ENCODE data around the gene GXYLT1. TPM values are rescaled to one million over a fixed set of nuclear protein-coding genes. Genes with fewer than 3 reads are reported as not detected.

GXYLT1 gene, protein sequence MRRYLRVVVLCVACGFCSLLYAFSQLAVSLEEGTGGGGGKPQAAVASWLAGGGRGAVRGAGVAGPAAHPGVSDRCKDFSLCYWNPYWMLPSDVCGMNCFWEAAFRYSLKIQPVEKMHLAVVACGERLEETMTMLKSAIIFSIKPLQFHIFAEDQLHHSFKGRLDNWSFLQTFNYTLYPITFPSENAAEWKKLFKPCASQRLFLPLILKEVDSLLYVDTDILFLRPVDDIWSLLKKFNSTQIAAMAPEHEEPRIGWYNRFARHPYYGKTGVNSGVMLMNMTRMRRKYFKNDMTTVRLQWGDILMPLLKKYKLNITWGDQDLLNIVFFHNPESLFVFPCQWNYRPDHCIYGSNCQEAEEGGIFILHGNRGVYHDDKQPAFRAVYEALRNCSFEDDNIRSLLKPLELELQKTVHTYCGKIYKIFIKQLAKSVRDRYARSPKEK
- total RNA-seq (2022) (25.7 and 28.1 TPM in 2 replicates), Bru-seq, nascent RNA (percentile 90 among the genes with signal in this experiment), BruChase-seq, experiment 1, labeled RNA remaining after a 2-hour chase (percentile 92 among the genes with signal in this experiment), BruChase-seq, experiment 2, labeled RNA remaining after a 6-hour chase (percentile 90 among the genes with signal in this experiment)
- long read RNA-seq, full-length matches to known transcripts: 28 of 34 reads
- long read RNA-seq, partial matches to known transcripts: 0 of 34 reads
- long read RNA-seq, other reads (novel, unspliced or antisense): 6 of 34 reads

DNA sequence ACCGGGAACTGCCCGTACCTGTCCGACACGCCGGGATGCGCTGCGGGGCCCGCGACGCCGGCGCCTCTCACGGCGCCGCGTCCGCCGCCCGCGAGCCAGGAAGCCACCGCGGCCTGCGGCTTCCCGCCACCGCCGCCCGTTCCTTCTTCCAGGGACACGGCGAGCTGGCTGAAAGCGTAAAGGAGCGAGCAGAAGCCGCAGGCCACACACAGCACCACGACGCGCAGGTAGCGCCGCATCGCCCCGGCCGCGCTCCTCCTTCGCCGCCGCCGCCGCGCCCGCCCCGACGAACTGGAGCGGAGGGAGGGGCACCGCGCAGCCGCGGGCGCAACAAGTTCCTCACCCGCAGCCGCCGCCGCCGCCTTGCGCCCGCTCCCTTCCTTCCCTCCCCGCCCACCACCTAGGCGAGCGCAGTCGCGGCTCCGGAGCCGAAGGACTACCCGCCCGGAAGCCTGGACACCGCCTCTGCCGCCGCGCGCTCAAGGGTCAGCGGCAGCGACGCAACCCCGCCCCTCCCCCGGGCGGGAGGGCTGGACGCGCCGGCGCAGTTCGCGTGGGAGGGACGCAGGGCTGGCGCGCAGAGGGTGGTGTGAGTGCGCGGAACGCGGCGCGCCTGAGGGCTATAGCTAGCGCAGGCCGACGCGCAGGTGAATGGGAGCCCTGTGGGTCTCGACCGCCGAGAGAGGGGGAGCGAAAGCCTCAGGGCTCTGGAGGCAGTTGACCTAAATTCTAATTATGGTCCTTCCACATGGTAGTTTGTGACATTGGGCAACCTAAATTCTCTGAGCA lies at the start of gene GXYLT1:
GXYLT1 (minus strand) TSS at position 467 of the 789 bp plus-strand sequence; CDS start at position 239, 228 bp downstream.
- BruUV-seq (replicated peaks): no TSS peak
- peaks cover 31% of the 10 kb centered on the region for H3K4me1 ChIP-seq
- Mint-ChIP-seq H3K27ac (ENCODE audit: unreplicated experiment) (peak within 1 kb of the TSS; percentile 84), H3K4me3 (ENCODE audit: unreplicated experiment) (peak within 1 kb of the TSS; percentile 82), H3K4me1 (ENCODE audit: low read depth, unreplicated experiment) (peaks cover 35% of the 10 kb centered on the region), H3K9me3 (ENCODE audit: unreplicated experiment) (no peaks in the 10 kb centered on the region), H3K36me3 (ENCODE audit: insufficient read depth, unreplicated experiment) (peaks cover 12% of the 10 kb centered on the region), H3K27me3 (ENCODE audit: insufficient read depth, unreplicated experiment) (no peaks in the 10 kb centered on the region)
- H3K9me3 ChIP-seq: no peaks in the 10 kb centered on the region
- intact Hi-C loops (cut with micrococcal nuclease; ENCODE audit: unreplicated experiment): loop anchor here (1.0 to 10.0 kb wide), 3 partner anchors 94 to 310 kb away; partner anchors contain the start of gene YAF2
- ChIA-PET CTCF (interaction anchor here (0.8 to 1.0 kb wide), 2 partner anchors 187 to 227 kb away, joined by 3 read pairs; no protein-coding TSS in a partner anchor), POLR2A (interaction anchor here (0.7 kb wide), 1 partner anchor 91 kb away, joined by 3 read pairs; no protein-coding TSS in a partner anchor)
- no peaks in the 10 kb centered on the region for H3K27me3 ChIP-seq (replicated peaks; ENCODE audit: control insufficient read depth, insufficient read depth, low read length)
- no peaks in the 10 kb centered on the region for H3K36me3 ChIP-seq (ENCODE audit: control insufficient read depth, insufficient read depth, low read length)
- TF ChIP-seq, protein P1, sequence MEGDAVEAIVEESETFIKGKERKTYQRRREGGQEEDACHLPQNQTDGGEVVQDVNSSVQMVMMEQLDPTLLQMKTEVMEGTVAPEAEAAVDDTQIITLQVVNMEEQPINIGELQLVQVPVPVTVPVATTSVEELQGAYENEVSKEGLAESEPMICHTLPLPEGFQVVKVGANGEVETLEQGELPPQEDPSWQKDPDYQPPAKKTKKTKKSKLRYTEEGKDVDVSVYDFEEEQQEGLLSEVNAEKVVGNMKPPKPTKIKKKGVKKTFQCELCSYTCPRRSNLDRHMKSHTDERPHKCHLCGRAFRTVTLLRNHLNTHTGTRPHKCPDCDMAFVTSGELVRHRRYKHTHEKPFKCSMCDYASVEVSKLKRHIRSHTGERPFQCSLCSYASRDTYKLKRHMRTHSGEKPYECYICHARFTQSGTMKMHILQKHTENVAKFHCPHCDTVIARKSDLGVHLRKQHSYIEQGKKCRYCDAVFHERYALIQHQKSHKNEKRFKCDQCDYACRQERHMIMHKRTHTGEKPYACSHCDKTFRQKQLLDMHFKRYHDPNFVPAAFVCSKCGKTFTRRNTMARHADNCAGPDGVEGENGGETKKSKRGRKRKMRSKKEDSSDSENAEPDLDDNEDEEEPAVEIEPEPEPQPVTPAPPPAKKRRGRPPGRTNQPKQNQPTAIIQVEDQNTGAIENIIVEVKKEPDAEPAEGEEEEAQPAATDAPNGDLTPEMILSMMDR (IDR thresholded peaks at IDR 0.05; ENCODE audit: insufficient read depth in 1 of 2, low read depth in 1 of 2, low read length in 1 of 2, severe bottlenecking in 1 of 2, unreplicated experiment in 1 of 2): no peak
- H3K4me3 ChIP-seq (ENCODE audit: low read depth, low read length): peak within 1 kb of the TSS; percentile 69
- DNase-seq: peak; percentile 97 to 98

DNA sequence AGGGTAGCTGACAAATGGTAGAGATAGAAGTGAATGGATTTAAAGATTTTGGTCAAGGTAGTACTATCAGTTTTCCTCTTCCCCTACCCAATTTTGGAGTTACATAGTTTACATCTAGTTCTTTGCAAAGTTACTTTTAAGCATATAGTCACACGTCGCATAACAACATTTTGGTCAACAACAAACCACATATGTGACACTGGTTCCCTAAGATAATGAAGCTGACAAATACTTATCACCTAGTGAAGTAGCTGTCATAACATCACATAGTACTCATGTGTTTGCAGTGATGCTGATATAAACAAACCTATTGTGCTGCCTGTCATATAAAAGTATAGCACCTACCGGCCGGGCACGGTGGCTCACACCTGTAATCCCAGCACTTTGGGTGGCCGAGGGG lies 48.0 kb upstream of the GXYLT1 start:
- no TSS peak for BruUV-seq (replicated peaks)
- Mint-ChIP-seq H3K27me3 (ENCODE audit: insufficient read depth, unreplicated experiment) (no peaks in the 10 kb centered on the region), H3K9me3 (ENCODE audit: unreplicated experiment) (no peaks in the 10 kb centered on the region), H3K27ac (ENCODE audit: unreplicated experiment) (no peak overlapping the region), H3K4me1 (ENCODE audit: low read depth, unreplicated experiment) (peaks cover 16% of the 10 kb centered on the region), H3K36me3 (ENCODE audit: insufficient read depth, unreplicated experiment) (peaks cover 5% of the 10 kb centered on the region), H3K4me3 (ENCODE audit: unreplicated experiment) (no peak overlapping the region)
- Histone ChIP-seq H3K36me3 (ENCODE audit: control insufficient read depth, insufficient read depth, low read length) (no peaks in the 10 kb centered on the region; the same call in 1 of the 2 replicates), H3K4me3 (ENCODE audit: low read depth, low read length) (no peak overlapping the region), H3K27me3 (replicated peaks; ENCODE audit: control insufficient read depth, insufficient read depth, low read length) (no peaks in the 10 kb centered on the region), H3K4me1 (peaks cover 12% of the 10 kb centered on the region; the same call in 1 of the 2 replicates), H3K9me3 (no peaks in the 10 kb centered on the region)
- TF ChIP-seq, protein P1 (IDR thresholded peaks at IDR 0.05; ENCODE audit: insufficient read depth in 1 of 2, low read depth in 1 of 2, low read length in 1 of 2, severe bottlenecking in 1 of 2, unreplicated experiment in 1 of 2): no peak
- intact Hi-C loops (cut with micrococcal nuclease; ENCODE audit: unreplicated experiment): no loop called here
- ChIA-PET CTCF (no interaction called here), POLR2A (no interaction called here)
- DNase-seq: no peak

DNA sequence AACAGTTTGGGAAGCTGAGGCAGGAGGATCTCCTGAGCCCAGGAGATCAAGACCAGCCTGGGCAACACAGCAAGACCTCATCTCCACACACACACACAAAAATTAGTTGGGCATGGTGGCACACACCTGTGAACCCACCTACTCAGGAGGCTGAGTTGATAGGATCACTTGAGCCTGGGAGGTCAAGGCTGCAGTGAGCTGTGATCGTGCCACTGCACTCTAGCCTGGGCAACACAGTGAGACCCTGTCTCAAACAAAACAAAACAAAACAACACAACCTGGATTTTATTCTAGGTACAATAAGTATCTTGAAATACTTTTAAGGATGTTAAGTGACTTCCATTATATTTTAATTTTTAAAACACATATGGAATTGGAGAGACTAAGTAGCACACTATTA lies 47.6 kb upstream of the GXYLT1 start:
- no TSS peak for BruUV-seq (replicated peaks)
- Mint-ChIP-seq H3K4me3 (ENCODE audit: unreplicated experiment) (no peak overlapping the region), H3K9me3 (ENCODE audit: unreplicated experiment) (no peaks in the 10 kb centered on the region), H3K36me3 (ENCODE audit: insufficient read depth, unreplicated experiment) (peaks cover 5% of the 10 kb centered on the region), H3K4me1 (ENCODE audit: low read depth, unreplicated experiment) (peaks cover 16% of the 10 kb centered on the region), H3K27me3 (ENCODE audit: insufficient read depth, unreplicated experiment) (no peaks in the 10 kb centered on the region), H3K27ac (ENCODE audit: unreplicated experiment) (no peak overlapping the region)
- Histone ChIP-seq H3K4me3 (ENCODE audit: low read depth, low read length) (no peak overlapping the region), H3K36me3 (ENCODE audit: control insufficient read depth, insufficient read depth, low read length) (no peaks in the 10 kb centered on the region; the same call in 1 of the 2 replicates), H3K9me3 (no peaks in the 10 kb centered on the region), H3K27me3 (replicated peaks; ENCODE audit: control insufficient read depth, insufficient read depth, low read length) (no peaks in the 10 kb centered on the region), H3K4me1 (peaks cover 12% of the 10 kb centered on the region; the same call in 1 of the 2 replicates)
- ChIA-PET CTCF (no interaction called here), POLR2A (no interaction called here)
- TF ChIP-seq, protein P1 (IDR thresholded peaks at IDR 0.05; ENCODE audit: insufficient read depth in 1 of 2, low read depth in 1 of 2, low read length in 1 of 2, severe bottlenecking in 1 of 2, unreplicated experiment in 1 of 2): no peak
- DNase-seq: no peak
- intact Hi-C loops (cut with micrococcal nuclease; ENCODE audit: unreplicated experiment): no loop called here

All from Caco-2 (cell line).